Measurements from ENCODE around the gene B4GALT2. TPM values are rescaled to one million over a fixed set of nuclear protein-coding genes. Genes with fewer than 3 reads are reported as not detected.

B4GALT2 gene
- total RNA-seq, 1 donor = 99.5 TPM

- no peaks in the 10 kb centered on the region for H4K20me1 ChIP-seq (ENCODE audit: insufficient read depth, low read length)
- DNase-seq (ENCODE audit: insufficient read length, low spot score, missing footprints) = peak; percentile 39
- no peaks in the 10 kb centered on the region for H3K9me3 ChIP-seq (ENCODE audit: low read depth, low read length)
- no peaks in the 10 kb centered on the region for H3K36me3 ChIP-seq (ENCODE audit: insufficient read depth, low read length)
- H2AFZ ChIP-seq (ENCODE audit: low read length) = no peak overlapping the region
- H3K27me3 ChIP-seq (ENCODE audit: insufficient read depth, low read length) = no peaks in the 10 kb centered on the region
- H3K4me2 ChIP-seq (ENCODE audit: insufficient read depth, low read length) = no peak overlapping the region
- H3K79me2 ChIP-seq (ENCODE audit: insufficient read depth, low read length) = no peaks in the 10 kb centered on the region
- H3K27ac ChIP-seq (ENCODE audit: low read depth, low read length) = no peak overlapping the region
- no peak overlapping the region for H3K4me3 ChIP-seq (ENCODE audit: insufficient read depth, low read length)
- TF ChIP-seq CTCF (IDR thresholded peaks at IDR 0.05; ENCODE audit: extremely low read depth, low read depth, low read length) = peak; percentile 27
- H3K4me1 ChIP-seq (ENCODE audit: insufficient read depth, low read length) = peaks cover 7% of the 10 kb centered on the region
Measured at GRCh38 chr1:44021581-44022321, 42.7 kb downstream of the B4GALT2 start.

GRCh38 chr1:44024031-44024902 lies 45.3 kb downstream of the B4GALT2 start:
- Histone ChIP-seq H3K4me1 (ENCODE audit: insufficient read depth, low read length) (peaks cover 8% of the 10 kb centered on the region), H2AFZ (ENCODE audit: low read length) (no peak overlapping the region), H3K4me3 (ENCODE audit: insufficient read depth, low read length) (no peak overlapping the region), H3K36me3 (ENCODE audit: insufficient read depth, low read length) (no peaks in the 10 kb centered on the region), H3K27me3 (ENCODE audit: insufficient read depth, low read length) (no peaks in the 10 kb centered on the region), H3K4me2 (ENCODE audit: insufficient read depth, low read length) (no peak overlapping the region), H3K27ac (ENCODE audit: low read depth, low read length) (no peak overlapping the region), H3K9me3 (ENCODE audit: low read depth, low read length) (no peaks in the 10 kb centered on the region), H3K79me2 (ENCODE audit: insufficient read depth, low read length) (no peaks in the 10 kb centered on the region), H4K20me1 (ENCODE audit: insufficient read depth, low read length) (no peaks in the 10 kb centered on the region)
- no peak for TF ChIP-seq CTCF (IDR thresholded peaks at IDR 0.05; ENCODE audit: extremely low read depth, low read depth, low read length)
- DNase-seq (ENCODE audit: insufficient read length, low spot score, missing footprints) = peak; percentile 58

- peak; percentile 82 for DNase-seq (ENCODE audit: insufficient read length, low spot score, missing footprints)
- Histone ChIP-seq H3K79me2 (ENCODE audit: insufficient read depth, low read length) (no peaks in the 10 kb centered on the region), H2AFZ (ENCODE audit: low read length) (no peak overlapping the region), H3K9me3 (ENCODE audit: low read depth, low read length) (no peaks in the 10 kb centered on the region), H3K27ac (ENCODE audit: low read depth, low read length) (no peak overlapping the region), H3K27me3 (ENCODE audit: insufficient read depth, low read length) (no peaks in the 10 kb centered on the region), H3K4me2 (ENCODE audit: insufficient read depth, low read length) (no peak overlapping the region), H3K36me3 (ENCODE audit: insufficient read depth, low read length) (no peaks in the 10 kb centered on the region), H4K20me1 (ENCODE audit: insufficient read depth, low read length) (no peaks in the 10 kb centered on the region), H3K4me3 (ENCODE audit: insufficient read depth, low read length) (no peak overlapping the region), H3K4me1 (ENCODE audit: insufficient read depth, low read length) (peaks cover 13% of the 10 kb centered on the region)
- no peak for TF ChIP-seq CTCF (IDR thresholded peaks at IDR 0.05; ENCODE audit: extremely low read depth, low read depth, low read length)
Measured at GRCh38 chr1:44024903-44025525, 46.0 kb downstream of the B4GALT2 start.
